HepG2 (cell line): ENCODE measurements around the gene RSAD1. TPM values are rescaled to one million over a fixed set of nuclear protein-coding genes. Genes with fewer than 3 reads are reported as not detected.

Experiments
- JUN ChIP-seq: sonication (generic); formaldehyde crosslinking; IDR thresholded peaks from 2 replicates; pipeline ENCODE4 v1.4.0; 2020; ENCODE audit warnings: mild to moderate bottlenecking, missing genetic modification reagents
- PCBP1 ChIP-seq: fragments of 200-400 bp; formaldehyde crosslinking; IDR thresholded peaks from 2 replicates; pipeline ENCODE4 v1.6.1; 2017; ENCODE audit warnings: mild to moderate bottlenecking, low read depth, low read length, borderline replicate concordance
- RBFOX2 ChIP-seq: fragments of 200-400 bp; formaldehyde crosslinking; IDR thresholded peaks from 2 replicates; pipeline ENCODE4 v1.6.1; 2017; ENCODE audit warnings: low read depth, mild to moderate bottlenecking, low read length
- ZNF256 ChIP-seq: sonication (generic); formaldehyde crosslinking; conservative IDR thresholded peaks from 2 replicates; pipeline ENCODE4 v1.4.0; 2020; ENCODE audit warnings: missing genetic modification reagents
- ZNF407 ChIP-seq: sonication (generic); formaldehyde crosslinking; IDR thresholded peaks from one replicate; pipeline ENCODE4 v1.5.1; 2020; ENCODE audit warnings: mild to moderate bottlenecking, missing genetic modification reagents; ENCODE audit errors: not compliant biosample characterization
- polyA plus RNA-seq, 8 experiments: library from polyadenylated mRNA; depleted of rRNA in 3 of 8; stranded (reverse) in 7 of 8; unstranded in 1 of 8; fragments of >200 nt; fragmentation: Illumina TruSeq in 4 of 8; extraction: Trizol in 4 of 8; gene quantifications; 2 replicates each; pipeline versions ENCODE4 v1.2.1 to v1.2.3, GENCODE V29; 2011 to 2016; ENCODE audit warnings: low read depth in 4 of 8, missing spikeins in 1 of 8, mixed read lengths in 1 of 8; ENCODE audit not compliant: insufficient read depth in 1 of 8
- total RNA-seq, 5 experiments: library from RNA; depleted of rRNA; stranded (reverse); fragments of >200 nt; fragmentation: Illumina TruSeq; extraction: Trizol; gene quantifications; 2 replicates each; pipeline ENCODE4 v1.2.3, GENCODE V29; 2016; ENCODE audit warnings: low read depth in 1 of 5

The RSAD1 gene
- total and polyA plus RNA-seq, 2 of the 13 experiments (the other 11 are each of a cell fraction or from before 2014, with no cell fraction given): 22.7 to 27.7 TPM

GRCh38 chr17:50482516-50482915 lies 3.9 kb downstream of the RSAD1 start (continued):
- TF ChIP-seq RBFOX2: no peak
- TF ChIP-seq ZNF407 (CRISPR knock-in tag): no peak
- TF ChIP-seq ZNF256: peak; percentile 31; the same call in 1 of the 2 replicates
- TF ChIP-seq PCBP1: no peak
- TF ChIP-seq JUN (CRISPR knock-in tag): no peak
